Thyroid gland (tissue), 4 donors: ENCODE measurements around the gene CCIN.

ENCODE experiments used
- CTCF ChIP-seq, 6 experiments: fragments of 200-600 bp in 3 of 6; fragments of 450-650 bp in 3 of 6; sonication (generic) in 3 of 6; IDR thresholded peaks; one replicate each; pipeline ENCODE4 v1.5.1; 2016 to 2019; ENCODE audit warnings: antibody characterized with exemption in 6 of 6, mild to moderate bottlenecking in 2 of 6, inconsistent platforms in 1 of 6, moderate library complexity in 1 of 6
- POLR2A ChIP-seq, 2 donors: fragments of 450-650 bp; IDR thresholded peaks; one replicate each; pipeline ENCODE4 v1.6.1; 2017; ENCODE audit warnings: antibody characterized with exemption in 2 of 2, mild to moderate bottlenecking in 2 of 2, moderate library complexity in 1 of 2

DNA sequence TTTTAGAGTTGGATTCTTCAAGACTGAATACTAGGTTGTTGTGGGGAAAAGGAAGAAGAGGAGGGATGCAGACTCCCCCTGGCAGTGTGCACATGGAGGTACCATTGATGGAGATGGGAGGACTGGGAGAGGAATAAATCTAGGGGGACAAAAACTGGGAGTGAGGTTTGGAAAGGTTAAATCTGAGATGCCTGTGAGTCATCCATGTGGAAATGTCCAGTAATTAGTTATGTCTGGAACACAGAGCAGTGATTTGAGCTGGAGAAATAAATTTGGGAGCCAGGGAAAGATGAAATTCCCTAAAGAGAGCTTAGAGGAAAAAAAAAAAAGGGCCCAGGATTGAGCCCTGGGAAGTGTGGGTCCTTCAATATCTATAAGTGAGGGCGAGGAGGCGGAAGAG lies 8.0 kb upstream of the CCIN start:
- TF ChIP-seq CTCF (IDR thresholded peaks at IDR 0.05): no peak
- no peak for TF ChIP-seq POLR2A (IDR thresholded peaks at IDR 0.05)
